ENCODE data around the gene MYO18A.

DNA sequence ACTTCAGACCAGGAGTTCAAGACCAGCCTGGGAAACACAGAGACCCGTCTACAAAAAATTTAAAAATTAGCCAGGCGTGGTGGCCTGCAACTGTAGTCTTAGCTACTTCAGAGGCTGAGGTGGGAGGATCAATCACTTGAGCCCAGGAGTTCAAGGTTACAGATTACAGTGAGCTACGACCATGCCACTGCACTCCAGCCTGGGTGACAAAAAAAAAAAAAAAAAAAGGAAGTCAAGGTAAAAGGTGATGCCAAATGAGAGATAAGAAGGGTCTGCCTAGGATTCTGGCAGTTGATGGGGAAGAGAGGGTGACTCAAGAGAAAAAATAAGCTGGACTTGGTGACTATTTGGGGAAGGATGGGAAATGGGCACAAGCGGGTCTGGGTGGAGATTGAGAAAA, 32.5 kb downstream of the MYO18A start:
- no peak for TF ChIP-seq EZH2 (IDR thresholded peaks at IDR 0.05; ENCODE audit: insufficient read depth, low read length)
- TF ChIP-seq, protein P1, sequence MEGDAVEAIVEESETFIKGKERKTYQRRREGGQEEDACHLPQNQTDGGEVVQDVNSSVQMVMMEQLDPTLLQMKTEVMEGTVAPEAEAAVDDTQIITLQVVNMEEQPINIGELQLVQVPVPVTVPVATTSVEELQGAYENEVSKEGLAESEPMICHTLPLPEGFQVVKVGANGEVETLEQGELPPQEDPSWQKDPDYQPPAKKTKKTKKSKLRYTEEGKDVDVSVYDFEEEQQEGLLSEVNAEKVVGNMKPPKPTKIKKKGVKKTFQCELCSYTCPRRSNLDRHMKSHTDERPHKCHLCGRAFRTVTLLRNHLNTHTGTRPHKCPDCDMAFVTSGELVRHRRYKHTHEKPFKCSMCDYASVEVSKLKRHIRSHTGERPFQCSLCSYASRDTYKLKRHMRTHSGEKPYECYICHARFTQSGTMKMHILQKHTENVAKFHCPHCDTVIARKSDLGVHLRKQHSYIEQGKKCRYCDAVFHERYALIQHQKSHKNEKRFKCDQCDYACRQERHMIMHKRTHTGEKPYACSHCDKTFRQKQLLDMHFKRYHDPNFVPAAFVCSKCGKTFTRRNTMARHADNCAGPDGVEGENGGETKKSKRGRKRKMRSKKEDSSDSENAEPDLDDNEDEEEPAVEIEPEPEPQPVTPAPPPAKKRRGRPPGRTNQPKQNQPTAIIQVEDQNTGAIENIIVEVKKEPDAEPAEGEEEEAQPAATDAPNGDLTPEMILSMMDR (IDR thresholded peaks at IDR 0.05; ENCODE audit: insufficient read depth, low read depth, low read length): no peak
